ENCODE results near the gene TRA2A.

- TF ChIP-seq, protein P1, sequence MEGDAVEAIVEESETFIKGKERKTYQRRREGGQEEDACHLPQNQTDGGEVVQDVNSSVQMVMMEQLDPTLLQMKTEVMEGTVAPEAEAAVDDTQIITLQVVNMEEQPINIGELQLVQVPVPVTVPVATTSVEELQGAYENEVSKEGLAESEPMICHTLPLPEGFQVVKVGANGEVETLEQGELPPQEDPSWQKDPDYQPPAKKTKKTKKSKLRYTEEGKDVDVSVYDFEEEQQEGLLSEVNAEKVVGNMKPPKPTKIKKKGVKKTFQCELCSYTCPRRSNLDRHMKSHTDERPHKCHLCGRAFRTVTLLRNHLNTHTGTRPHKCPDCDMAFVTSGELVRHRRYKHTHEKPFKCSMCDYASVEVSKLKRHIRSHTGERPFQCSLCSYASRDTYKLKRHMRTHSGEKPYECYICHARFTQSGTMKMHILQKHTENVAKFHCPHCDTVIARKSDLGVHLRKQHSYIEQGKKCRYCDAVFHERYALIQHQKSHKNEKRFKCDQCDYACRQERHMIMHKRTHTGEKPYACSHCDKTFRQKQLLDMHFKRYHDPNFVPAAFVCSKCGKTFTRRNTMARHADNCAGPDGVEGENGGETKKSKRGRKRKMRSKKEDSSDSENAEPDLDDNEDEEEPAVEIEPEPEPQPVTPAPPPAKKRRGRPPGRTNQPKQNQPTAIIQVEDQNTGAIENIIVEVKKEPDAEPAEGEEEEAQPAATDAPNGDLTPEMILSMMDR (conservative IDR thresholded peaks at IDR 0.05), result no peak
- no peak for TF ChIP-seq ZFX (IDR thresholded peaks at IDR 0.05)
Observed at GRCh38 chr7:23514755-23515154, 17.0 kb downstream of the TRA2A start.

All from C4-2B (cell line).